Esophagus squamous epithelium (tissue), 4 donors: ENCODE data around the gene AFAP1L1.

Experiments used
- POLR2A ChIP-seq, 4 donors: fragments of 450-650 bp; IDR thresholded peaks; one replicate each; pipeline ENCODE4 v1.6.1; 2017; ENCODE audit warnings: antibody characterized with exemption in 4 of 4, mild to moderate bottlenecking in 4 of 4, moderate library complexity in 3 of 4
- TF ChIP-seq, protein P1 (sequence below), 6 experiments: fragments of 450-650 bp in 4 of 6; fragments of 200-600 bp in 2 of 6; sonication (generic) in 2 of 6; IDR thresholded peaks; one replicate each; pipeline ENCODE4 v1.5.1; 2016 to 2019; ENCODE audit warnings: antibody characterized with exemption in 6 of 6, mild to moderate bottlenecking in 4 of 6, moderate library complexity in 4 of 6

DNA sequence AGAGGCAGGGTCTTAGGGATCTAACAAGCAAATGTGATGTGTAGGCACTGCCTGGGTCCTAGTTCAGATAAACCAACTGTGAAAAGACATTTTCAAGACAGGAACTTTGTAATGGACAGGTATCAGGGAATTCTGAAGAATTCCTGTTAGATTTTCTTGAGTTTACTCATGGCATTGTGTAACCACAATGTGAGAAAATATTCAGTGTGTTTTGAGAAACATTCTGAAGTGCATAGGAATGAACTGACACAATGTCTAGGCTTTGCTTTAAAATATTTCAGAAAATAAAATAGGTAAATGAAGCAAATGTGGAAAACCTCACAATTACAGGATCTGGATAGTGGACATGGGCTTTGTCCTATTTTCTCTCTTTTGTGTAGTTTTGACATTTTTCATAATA is 15.2 kb upstream of the AFAP1L1 start:
- TF ChIP-seq, protein P1, sequence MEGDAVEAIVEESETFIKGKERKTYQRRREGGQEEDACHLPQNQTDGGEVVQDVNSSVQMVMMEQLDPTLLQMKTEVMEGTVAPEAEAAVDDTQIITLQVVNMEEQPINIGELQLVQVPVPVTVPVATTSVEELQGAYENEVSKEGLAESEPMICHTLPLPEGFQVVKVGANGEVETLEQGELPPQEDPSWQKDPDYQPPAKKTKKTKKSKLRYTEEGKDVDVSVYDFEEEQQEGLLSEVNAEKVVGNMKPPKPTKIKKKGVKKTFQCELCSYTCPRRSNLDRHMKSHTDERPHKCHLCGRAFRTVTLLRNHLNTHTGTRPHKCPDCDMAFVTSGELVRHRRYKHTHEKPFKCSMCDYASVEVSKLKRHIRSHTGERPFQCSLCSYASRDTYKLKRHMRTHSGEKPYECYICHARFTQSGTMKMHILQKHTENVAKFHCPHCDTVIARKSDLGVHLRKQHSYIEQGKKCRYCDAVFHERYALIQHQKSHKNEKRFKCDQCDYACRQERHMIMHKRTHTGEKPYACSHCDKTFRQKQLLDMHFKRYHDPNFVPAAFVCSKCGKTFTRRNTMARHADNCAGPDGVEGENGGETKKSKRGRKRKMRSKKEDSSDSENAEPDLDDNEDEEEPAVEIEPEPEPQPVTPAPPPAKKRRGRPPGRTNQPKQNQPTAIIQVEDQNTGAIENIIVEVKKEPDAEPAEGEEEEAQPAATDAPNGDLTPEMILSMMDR (IDR thresholded peaks at IDR 0.05), result no peak
- no peak for TF ChIP-seq POLR2A (IDR thresholded peaks at IDR 0.05)
